DOHH2 (cell line): ENCODE data around the gene FBXO30.

Source experiments
- CTCF ChIP-seq: fragments of 200-600 bp; sonication (generic); IDR thresholded peaks from one replicate; pipeline ENCODE4 v1.5.1; 2014; ENCODE audit warnings: antibody characterized with exemption, mild to moderate bottlenecking, low read depth, low read length; ENCODE audit not compliant: poor library complexity, severe bottlenecking
- EZH2phosphoT487 ChIP-seq: fragments of 200-600 bp; sonication (generic); IDR thresholded peaks from 2 replicates; pipeline ENCODE4 v1.6.1; 2017; ENCODE audit warnings: borderline replicate concordance, mild to moderate bottlenecking, antibody characterized with exemption, low read length, moderate library complexity, mixed read lengths

GRCh38 chr6:145756170-145756662 lies 58.4 kb downstream of the FBXO30 start:
- TF ChIP-seq CTCF = no peak
- no peak for TF ChIP-seq EZH2phosphoT487
